Astrocyte of the hippocampus (primary cell): ENCODE measurements around the gene CARMIL1.

Experiments used
- DNase-seq: peaks from one replicate; pipeline ENCODE4 v3.0.0; 2011; ENCODE audit warnings: low read depth, low spot score

The CARMIL1 gene

DNA sequence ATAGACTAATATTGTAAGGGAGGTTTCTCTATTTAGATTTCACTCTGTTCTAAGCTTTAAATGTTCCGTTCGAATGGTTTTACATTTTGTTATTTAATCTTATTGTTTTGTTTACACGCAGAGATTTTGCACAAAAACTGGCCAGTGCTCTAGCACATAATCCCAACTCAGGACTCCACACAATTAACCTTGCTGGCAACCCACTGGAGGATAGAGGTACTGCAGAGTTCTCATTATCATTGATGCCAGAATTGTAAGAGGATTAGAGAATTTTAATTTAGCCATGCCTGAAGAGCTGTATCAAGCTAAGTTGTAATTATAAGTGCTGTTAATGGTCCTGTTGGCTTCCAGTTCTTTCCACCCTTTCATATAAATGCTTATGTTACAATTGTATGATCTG, 193.1 kb downstream of the CARMIL1 start:
- DNase-seq: peak; percentile 23

DNA sequence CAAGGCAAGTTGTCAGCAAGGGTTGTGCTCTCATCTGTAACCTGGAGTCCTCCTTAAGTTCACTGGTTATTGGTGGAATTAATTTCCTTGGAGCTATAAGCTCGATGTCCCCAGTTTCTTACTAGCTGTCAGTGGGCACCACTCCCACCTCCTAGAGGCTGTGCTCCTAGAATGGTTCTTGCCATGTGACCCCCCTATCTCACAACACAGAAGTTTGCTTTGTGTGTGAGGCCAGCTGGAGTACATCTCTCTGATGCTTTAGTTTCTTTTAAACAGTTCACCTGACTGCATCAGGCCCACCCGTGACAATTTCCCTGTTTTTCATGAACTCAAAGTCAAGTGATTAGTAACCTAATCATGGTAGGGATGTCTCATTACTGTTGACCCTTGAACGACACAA, 193.7 kb downstream of the CARMIL1 start:
- DNase-seq: no peak

DNA sequence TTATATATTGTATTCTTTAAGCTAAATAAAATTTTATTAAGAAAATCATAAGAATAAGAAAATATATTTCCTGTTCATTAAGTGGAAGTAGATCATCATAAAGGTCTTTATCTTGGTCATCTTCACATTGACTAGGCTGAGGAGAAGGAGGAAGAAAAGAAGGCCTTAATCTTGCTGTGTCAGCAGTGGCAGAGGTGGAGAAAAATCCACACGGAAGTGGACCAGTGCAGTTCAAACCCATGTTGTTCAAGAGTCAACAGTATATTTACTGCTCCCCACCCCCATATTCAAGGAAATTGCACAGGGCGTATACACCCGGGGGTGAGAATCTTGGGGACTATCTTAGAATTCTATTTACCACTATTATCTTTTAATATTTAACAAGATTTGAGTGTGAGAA, 194.3 kb downstream of the CARMIL1 start:
- DNase-seq: no peak

DNA sequence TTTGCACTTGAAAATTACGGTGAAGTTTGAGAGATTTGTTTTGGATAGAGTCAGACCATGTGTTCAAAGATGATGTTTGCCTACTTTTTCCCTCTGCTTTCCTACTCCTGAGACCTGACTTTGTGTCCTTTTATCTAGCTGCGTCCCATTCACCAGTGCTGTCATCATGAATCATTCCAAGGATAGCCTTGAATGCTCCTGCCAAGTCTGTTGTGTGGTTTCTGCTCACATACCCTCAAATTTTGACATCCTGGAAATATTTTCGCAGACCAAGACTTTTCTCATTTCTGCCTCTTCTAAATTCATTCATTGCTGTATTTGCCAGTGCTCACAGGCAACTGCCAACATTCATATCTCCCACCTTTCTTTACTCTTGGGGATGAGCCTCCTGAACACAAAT, 197.0 kb downstream of the CARMIL1 start:
- peak; percentile 75 for DNase-seq

GRCh38 chr6:25477006-25477590, 197.9 kb downstream of the CARMIL1 start:
- DNase-seq: peak; percentile 78

- peak; percentile 20 for DNase-seq
These were observed 199.8 kb downstream of the CARMIL1 start for GRCh38 chr6:25478973-25479372.

- DNase-seq: no peak
These were observed 202.1 kb downstream of the CARMIL1 start for GRCh38 chr6:25481267-25481666.

DNA sequence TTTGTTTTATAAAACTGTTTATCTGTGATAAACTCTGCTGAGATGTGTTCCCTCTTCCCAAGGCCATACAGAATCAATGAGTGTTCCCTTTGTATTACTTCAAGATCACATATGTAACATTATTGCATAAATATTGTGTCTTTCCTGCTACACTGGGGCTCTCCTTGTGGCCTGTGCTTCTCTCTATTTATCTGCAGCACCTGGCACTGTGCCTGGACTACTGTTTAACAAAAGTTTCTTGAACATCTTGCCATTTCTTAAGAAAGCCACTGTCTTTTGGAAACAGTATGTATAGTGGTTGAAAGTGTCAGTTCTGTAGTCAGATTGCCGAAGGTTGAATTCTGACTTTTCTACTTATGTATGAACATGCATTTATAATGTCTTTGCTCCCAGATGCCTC, 203.8 kb downstream of the CARMIL1 start:
- peak; percentile 46 for DNase-seq

GRCh38 chr6:25483943-25484342, 204.8 kb downstream of the CARMIL1 start:
- no peak for DNase-seq

DNA sequence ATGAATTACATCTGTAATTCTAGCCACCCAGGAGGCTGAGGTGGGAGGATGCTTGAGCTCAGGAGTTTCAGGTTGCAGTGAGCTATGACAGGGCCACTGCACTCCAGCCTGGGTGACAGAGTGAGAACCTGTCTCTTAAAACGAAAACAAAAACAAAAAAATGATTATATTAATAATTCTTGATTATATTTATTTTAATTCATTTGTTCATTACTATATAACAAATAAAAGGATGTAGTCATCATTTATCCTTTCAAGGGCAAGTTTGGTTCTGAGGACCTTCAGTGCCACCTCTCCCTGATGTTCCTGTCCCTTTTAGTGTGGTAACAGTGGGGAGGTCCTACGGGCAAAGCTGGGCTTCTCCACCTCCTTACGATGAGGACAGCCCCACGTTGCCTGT, 205.7 kb downstream of the CARMIL1 start:
- no peak for DNase-seq

- DNase-seq: no peak
These were observed 206.8 kb downstream of the CARMIL1 start for GRCh38 chr6:25485821-25486534.

GRCh38 chr6:25486550-25486949, 207.4 kb downstream of the CARMIL1 start:
- no peak for DNase-seq

GRCh38 chr6:25487012-25487411, 207.8 kb downstream of the CARMIL1 start:
- DNase-seq: no peak

- DNase-seq: no peak
These were observed 209.0 kb downstream of the CARMIL1 start for GRCh38 chr6:25488156-25488555.

GRCh38 chr6:25489399-25489798, 210.2 kb downstream of the CARMIL1 start:
- no peak for DNase-seq

DNA sequence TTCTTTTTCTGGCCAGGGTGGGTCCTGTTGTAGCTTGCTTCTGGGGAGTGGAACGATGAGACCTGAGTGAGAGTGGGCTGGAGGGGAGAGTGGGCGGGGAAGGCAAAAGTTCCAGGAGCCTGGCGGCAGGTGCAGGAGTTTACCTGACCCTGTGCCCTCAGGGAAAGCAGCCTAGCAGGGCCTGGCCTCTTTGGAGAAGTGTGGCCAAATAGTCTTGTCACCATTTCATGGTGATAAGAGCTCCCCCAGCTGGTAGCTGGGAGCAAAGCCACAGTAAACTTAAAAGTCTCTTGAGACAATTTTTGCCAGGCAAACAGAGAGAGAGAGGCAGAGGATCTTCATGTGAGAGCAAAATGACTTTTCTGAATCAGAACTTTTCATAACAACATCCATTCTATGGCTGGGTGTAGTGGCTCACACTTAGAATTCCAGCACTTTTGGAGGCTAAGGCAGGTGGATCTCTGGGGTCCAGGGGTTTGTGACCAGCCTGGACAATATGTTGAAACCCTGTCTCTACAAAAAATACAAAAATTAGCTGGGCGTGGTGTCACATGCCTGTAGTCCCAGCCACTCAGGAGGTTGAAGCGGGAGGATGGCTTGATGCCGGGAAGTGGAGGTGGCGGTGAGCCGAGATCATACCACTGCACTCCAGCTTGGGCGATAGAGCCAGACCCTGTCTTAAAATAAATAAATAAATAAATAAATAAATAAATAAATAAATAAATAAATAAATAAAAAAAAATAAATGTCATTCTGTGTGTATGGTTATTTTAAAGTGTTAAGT, 211.0 kb downstream of the CARMIL1 start:
- peak; percentile 88 for DNase-seq

DNA sequence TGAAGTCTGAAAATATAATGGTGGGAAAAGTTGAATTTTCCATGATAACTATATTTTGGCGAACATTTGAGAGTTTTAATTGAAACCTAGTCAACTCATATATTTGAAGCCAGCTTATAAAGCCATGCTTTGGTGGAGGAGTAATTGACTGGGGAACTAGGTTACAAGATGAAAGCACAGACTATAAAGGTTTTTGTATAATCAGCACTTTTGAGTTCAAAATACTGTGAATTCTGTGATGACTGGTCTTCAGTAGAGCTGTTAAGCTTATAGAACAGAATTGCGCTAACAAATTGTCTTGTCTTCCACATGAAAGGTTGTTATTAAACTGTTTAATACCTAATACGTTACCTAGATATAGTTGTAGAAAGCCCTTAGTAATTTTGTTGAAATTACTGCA, 213.8 kb downstream of the CARMIL1 start:
- no peak for DNase-seq

DNA sequence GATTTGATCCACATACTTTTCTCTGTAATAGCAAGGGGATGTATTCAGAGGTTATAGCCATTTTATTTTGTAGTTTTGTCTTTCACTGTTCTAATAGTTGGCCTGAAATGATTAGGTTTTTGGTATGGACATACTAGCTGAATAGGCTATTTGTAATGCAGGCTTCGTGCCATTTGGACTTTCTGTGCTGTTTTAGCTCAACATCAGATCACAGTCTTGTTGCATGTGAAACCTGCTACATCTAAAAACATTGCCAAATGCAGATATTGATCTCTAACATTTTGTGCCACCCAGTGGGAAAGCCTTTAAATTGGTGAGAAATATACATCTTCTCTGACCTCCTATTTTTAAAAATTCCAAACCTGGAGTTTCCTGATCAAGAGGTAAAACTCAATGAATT, 215.3 kb downstream of the CARMIL1 start:
- no peak for DNase-seq

DNA sequence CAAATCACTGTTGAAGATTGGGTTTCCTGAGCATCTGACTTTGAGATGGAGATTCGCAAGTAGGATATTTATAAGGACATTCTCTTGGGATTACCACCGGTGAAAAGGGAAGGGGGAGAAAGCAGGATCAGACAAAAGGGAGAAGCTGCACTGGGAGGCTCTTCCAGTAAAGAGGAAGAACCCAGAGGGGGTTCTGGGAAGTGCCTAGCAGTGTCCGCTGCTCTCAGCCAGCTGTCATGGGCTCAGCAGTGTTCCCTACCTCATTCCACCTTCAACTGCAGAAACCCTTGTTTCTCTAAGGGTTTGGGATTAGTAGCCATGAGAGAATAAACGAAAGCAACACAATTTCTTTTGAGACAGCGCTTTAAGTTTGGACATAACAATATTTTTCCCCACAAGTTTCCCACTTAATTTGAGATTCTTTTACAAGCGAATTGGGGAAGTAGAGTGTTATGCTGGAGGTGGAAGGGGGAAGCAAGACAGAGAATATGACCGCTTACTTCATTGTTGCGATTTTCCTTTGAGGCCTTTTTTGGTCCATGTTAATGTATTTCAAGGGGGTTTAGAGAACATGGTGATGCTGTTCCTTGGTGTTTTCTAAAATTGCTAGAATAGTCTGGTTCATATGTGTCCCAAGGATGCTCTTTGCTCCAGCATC, 218.3 kb downstream of the CARMIL1 start:
- no peak for DNase-seq

DNA sequence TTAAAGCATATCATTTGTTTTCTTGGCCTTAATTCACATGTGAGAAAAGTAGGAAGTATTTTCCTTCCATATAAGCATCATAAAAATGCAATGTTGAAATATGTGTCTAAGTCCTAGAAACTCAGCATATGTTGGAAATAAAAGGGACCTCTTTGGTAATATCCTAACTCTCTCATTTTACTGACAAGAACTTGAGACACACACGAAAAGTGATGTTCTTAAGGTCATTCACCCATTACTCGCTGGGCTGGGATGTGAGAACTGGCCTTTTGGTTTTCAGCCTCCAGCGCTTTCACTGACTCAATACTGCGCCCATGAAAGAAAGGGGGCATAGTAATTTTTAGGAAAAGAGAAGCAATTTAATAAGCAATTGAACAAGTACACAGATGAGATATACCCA, 219.3 kb downstream of the CARMIL1 start:
- DNase-seq: no peak

DNA sequence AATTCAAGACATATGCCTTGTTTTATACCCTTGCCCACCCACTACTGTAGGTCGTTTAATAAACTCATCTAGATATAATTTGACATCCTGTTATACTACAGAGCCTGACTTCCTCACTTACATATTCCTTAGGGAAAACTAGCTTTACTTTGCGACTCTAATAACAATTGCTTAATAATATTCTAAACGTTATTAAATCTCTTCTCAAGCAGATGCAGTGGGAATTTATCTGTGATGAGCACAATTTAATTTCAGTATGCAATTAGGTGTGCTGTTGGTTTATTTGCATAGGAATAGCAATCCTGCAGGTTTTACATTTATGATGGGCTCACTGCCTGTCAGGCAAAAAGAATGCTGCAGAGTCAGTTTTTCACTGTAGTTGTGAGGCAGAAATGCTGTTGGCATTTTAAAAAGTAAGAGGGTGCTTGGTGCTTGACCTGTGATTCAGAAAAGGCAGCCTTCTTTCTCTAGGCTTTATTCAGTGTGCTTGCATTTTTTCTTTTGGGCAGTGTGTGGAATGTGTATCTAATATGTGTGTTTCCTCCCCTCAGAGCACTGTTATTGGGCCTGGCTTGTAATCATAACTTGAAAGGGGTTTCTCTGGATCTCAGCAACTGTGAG, 220.6 kb downstream of the CARMIL1 start:
- DNase-seq: peak; percentile 57

DNA sequence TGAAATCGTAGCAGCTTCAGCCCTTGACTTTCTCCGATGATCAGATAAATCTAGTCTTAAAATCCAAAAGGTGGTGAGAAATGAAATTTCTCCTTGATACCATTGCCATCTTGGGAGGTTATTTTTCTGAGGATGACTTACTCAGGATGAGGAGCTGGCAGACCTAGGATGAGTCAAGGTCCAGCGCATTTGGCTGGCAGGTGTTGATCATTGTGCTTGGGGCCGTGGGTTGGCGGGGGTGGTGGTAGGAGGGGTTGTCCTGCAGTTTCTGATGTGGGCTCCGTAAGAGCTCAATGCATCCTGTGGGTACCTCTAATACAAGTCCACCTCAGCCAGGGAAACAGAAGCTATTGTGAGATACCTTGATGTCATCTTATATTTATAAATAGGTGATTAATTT, 224.5 kb downstream of the CARMIL1 start:
- DNase-seq: no peak
